DMS79 treated with DMSO at 0.1 percent for 48 hours (cell line): ENCODE measurements around the gene RPS15.

Experiments used
- DNase-seq: peaks from one replicate; lab custom pipeline; 2025; lab: John Stamatoyannopoulos, UW

The RPS15 gene

DNA sequence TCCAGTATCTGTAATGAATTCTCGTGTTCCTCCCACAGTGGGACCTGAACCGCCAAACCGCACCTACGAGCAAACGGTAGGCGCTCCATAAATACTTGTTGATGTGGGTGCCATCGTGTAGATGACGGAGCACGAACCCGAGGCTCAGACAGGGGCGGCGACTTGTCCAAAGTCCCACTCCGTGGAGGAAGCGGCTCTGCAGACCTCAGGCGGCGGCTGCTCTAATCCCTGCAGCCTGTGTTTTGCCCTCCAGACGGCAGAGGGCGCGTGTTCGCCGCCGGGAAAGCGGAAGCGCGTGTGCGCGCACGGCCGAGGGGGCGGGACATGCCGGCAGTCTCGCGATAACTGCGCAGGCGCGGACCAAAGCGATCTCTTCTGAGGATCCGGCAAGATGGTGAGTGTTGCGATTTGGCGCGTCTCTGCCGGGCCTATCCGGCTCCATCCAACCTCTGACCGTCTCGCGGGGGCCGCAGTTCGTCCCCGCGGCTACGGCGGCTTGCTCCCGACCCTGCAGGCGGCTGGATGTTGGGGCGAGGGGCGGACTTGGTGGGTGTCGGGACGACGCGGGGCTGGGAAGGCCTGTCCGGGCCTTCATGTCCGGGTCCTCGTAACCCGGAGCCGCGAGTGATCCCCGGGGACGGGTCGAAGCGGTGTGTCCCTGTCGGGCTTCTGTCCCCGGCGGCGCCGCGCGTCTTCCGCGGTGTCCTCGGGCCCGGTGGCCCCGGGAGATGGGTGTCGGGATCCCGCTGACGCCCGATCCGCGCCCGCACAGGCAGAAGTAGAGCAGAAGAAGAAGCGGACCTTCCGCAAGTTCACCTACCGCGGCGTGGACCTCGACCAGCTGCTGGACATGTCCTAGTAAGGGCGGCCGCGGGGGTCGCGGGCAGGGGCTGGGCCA lies at the start of gene RPS15:
TSS of gene RPS15 (plus strand) at position 362 of the 898 bp plus-strand sequence. CDS start at position 392, 30 bp downstream.
- DNase-seq, result peak; percentile 90

DNA sequence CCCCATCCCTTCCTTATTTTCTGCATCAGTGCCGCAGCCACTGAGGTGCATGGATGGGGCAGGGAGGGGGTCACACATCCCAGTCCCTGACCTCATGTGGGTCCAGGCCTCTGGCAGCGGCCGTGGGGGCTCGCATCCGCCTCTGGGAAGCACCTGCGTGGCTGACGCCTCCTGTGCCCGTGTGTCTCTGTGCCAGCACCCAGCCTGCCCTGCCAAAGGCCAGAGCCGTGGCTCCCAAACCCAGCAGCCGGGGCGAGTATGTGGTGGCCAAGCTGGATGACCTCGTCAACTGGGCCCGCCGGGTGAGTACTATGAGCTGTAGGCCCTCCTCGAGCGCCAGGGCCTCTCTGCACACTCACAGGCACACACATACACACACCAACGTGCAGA lies 49.6 kb upstream of the RPS15 start:
- no peak for DNase-seq

DNA sequence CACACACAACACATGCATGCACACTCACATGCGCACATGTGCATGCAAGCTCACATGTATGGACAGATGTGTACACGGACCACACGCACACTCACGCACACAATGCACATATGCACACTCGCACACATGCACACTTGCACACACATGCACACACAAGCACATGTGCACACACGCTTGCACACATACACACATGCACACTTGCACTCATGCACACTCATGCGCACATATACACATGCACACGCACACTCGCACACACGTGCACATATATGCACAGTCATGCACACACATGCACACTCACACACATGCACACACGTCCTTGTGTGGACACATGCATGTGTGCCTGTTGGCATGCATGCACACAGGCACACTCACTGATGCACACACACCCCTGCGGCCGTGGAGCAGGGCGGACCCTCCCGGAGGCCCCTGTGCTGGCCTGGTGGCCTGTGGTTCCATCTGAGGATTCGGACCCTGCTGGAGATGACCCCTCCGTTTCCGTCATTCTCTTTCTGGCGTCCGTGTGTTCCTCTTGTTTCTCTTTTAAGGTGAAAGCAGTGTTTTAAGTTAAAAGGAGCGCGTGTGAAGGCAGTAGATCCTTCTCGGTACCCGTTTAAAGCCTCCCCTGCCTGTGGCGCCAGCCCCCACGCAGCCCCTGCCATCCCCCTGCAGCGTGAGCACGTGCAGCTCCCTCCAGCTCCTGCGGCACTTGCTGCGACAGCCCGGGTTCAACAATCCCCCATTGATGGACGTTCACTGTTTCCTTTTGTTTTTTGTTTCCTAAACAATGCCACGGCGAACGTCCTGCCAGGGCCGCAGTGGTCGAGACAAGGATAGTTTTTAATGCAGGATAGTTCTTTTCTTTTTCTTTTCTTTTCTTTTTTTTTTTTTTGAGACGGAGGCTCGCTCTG lies 48.9 kb upstream of the RPS15 start:
- DNase-seq, result no peak

DNA sequence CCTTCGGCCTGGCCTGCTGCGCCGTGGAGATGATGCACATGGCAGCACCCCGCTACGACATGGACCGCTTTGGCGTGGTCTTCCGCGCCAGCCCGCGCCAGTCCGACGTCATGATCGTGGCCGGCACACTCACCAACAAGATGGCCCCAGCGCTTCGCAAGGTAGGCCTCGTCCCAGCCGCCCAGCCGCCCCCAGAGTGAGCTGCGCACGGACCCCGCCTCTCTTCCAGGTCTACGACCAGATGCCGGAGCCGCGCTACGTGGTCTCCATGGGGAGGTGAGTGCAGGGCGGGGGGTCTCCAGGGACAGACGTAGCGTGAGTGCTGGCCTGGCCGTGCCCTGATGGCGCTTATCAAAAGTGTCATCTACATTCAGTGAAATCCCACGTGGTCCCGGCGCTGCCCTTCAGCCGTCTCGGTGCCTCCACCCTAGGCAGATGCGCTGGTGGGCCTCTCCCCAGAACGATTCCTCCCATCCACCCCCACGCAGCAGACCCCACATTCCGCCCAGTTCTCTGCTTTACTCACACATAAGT lies 47.2 kb upstream of the RPS15 start:
- no peak for DNase-seq

DNA sequence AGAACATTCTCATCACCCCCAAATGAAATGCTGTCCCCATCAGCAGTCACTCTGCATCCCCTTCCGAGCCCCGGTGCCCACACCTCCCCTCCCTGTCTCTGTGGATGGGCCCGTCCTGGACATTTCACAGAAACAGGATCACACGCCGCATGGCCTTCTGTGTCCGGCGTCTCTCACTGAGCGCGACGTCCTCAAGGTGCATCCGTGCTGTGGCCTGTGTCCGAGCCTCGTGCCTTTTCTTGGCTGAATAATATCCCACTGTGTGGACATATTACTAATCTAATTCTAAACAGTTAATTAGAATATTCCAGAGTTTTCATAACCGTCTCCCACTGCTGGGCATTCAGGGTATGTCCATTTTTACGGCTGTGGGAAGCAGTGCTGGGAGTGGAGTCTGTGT lies 45.8 kb upstream of the RPS15 start:
- no peak for DNase-seq

DNA sequence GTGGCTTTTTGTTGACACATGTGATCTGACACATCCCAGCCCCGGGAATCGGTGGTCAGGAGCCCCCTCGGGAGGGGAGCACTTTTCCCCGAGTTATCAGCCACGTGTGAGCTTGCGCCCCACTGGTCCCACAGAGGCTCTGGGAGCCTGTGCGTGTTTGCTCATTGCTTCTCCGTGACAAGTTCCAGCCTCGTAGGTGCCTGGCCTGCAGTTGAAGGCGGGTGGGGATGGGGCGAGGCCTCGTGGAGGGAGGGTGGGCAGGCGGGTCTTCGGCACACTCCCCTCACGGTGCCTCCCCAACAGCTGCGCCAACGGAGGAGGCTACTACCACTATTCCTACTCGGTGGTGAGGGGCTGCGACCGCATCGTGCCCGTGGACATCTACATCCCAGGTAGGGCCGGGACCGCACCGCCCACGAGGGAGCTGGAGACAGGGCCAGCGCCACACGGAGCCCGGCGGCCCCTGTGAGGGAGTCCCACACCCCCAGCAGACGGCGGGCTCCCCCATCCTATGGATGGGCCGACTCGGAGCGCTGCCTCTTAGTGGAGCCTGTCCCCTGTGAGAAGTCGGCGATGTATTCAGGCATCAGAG lies 45.2 kb upstream of the RPS15 start:
- DNase-seq, result no peak

DNA sequence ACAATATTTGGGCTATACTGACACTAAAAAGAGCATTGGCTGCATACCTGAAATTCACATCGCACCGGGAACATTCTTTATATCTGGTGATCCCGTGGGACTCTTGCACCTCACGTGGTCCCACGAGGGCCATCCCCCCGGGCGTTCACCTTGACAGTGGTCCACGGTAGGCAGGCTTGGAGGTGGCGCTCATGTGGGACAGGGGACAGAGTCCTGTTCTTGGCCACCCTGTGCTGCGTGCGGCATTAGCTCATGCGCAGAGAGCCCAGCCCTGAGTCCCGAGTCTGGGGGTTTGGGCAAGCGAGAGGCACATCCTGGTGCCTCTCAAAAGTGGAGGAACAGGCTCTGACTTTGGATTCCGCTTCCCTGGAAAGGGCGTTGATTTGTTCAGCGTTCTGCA lies 44.4 kb upstream of the RPS15 start:
- DNase-seq, result no peak

DNA sequence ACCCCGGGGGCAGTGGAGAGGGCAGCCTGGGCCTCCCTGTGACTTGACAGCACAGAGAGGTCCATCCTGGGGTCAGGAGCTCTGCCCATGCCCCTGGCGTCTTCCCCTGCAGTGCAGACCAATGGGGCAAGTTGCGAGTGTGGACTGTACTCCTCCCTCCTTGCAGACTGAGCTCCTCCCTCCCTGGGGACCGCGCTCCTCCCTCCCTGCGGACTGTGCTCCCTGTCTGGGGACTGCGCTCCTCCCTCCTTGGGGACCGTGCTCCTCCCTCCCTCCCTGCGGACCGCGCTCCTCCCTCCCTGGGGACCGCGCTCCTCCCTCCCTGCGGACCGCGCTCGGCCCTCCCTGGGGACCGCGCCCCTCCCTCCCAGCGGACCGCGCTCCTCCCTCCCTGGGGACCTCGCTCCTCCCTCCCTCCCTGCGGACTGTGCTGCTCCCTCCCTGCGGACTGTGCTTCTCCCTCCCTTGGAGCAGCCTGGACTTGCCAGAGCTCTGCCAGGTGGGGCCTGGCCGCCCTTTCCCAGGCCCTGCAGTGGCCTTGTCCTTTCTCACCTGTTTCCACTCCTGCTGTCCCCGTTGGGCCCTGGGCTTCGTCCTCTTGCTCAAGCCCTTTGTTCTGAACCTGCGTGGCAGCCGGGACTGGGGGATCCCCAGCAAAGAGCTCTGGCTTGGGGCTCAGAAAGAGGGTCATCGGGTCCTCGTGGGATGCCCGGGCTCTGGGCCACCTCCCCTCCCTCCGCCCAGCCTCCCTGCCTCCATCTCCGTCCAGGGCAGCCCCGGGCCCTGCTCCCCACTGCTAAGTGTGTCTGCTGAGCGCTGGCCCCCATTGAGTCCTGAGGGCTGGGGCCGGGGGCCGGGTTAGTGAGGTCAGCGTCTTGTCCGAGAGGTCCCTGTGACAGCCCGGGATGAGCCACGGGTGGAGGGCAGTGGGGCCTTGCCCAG lies 43.7 kb upstream of the RPS15 start:
- no peak for DNase-seq

DNA sequence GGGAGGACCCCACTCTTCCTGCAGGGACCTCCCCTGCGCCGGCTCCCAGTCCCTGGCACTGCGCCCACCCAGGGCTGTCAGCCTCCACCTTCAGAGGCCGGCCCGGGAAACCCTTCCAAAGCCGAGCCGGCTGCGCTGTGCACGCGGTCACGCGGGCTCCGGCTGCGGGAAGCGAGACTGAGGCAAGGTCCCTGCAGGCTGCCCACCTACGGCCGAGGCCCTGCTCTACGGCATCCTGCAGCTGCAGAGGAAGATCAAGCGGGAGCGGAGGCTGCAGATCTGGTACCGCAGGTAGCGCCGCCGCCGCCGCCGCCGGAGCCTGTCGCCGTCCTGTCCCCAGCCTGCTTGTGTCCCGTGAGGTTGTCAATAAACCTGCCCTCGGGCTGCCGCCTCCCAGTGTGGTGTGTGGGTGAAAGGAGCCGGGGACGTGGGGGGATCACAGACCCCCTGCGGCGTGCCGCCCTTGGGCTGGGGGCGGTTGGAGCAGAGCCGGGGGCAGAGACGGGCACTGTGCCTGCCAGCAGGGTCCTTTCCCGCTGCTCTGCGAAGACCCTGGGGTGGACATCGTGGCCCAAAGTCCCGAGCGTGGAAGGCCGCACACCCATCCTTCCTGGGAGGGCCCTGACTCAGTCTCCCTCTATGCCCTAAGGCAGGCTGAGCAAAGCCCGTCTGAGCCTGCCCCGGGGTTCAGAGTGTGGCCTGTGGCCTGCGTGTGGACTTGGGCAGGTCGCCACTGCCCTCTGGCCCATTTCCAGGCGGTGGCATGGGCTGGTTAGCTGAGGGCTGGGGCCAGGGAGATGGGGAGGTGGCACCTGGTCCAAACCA lies 42.8 kb upstream of the RPS15 start:
- DNase-seq, result no peak

DNA sequence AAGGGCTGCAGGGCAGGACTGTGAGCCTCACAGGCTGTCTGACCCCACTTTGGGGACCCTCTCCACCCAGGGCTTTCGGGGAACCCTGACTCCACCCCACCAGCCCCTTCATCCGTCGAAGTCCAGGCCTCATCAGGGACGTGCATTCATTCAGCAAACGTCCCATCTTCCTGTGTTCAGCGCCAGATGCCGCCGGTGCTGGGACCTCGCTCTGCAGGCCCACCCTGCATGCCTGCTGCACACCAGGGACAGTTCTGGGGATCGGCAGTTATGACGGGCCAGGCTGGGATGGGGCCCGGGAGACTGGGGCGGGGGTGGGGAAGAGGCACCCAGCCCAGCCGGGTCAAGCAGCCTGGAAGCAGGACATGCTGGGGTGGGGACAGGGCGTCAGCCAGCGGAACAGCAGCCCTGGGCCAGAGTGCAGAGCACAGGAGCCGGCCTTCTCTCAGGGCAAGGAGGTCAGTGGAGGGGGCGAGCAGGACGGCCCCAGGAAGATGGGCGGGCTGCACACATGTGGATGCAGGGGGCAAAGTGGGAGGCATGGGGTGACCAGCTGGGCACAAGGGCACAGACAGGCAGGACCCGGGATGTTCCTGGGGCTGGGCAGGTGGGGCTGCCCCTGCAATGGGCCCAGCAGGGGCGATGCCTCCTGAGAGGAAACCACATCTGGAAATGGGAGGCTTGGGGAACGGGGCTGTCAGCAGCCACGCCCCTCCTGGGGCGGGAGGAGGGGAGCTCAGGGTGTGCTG lies 42.0 kb upstream of the RPS15 start:
- DNase-seq, result no peak

DNA sequence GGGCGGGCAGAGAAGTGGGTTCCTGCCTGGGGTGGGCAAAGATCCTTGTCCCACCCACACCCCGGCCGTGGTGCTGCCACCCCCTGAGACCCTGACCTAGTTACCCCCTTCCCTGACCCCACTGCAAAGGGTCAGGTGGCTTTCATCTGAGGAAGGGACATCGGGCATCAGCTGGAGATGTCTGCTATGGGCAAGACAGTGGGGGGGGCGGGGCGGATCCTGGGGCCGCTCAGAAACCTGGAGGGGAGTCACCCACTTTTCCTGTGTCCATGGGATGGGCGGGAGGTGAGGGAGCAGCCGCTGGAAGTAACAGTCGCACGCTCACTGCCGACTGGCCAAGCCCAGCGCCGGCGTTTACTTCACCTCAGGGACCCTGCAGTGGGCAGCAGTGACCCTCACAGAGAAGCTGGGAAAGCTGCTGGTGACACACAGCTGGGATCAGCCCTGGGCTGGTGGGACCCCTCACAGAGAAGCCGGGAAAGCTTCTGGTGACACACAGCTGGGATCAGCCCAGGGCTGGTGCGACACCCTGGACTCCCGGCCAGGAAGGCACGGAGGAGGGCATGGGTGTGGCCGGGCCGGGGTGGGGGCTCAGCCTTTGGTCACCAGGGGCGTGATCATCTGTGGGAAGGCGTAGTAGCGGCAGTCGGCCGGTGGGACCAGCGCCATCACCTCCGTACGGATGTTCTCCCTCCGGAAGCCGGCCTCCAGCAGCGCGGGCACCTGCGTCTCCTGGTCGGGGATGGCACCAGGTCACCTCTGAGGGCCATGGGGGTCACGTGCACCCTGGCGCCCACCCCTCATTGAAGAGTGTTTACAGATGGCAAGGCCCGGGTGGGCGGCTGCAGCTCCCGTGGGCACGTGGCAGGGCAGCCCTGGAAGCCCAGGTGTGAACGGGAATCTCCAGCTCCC lies 41.2 kb upstream of the RPS15 start:
- DNase-seq, result no peak

DNA sequence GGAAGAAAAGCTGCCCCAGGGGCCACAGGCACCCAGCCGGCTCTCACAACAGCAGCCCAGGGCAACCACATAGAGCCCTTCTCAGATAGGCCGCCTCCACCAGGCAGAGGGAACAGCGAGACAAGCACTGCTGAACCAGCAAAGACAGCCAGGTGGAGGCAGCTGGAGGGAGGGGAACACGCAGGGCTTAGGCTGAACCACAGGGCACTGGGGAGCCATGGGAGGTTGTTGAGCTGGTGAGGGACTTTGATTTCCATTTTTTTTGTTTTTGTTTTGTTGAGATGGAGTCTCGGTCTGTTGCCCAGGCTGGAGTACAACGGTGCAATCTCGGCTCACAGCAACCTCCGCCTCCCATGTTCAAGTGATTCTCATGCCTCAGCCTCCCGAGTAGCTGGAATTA lies 40.4 kb upstream of the RPS15 start:
- no peak for DNase-seq

DNA sequence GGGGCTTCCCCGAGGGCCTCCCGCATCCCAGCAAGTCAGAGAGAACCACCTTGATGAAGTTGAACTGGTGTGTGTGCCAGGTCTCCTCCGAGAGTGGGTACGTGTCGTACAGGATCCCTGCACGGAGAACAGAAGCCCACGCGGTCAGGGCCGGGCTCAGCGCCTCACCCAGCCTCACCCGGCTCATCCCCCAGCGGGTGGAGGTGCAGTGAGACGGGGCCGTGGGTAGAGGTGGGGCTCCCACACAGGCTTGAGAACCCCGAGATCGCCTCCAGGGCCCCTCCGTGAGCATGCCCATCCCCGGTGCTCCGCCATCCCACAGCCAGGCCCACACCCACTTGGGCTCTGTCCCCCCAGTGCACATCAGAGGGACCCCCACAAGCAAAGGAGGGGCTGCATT lies 39.1 kb upstream of the RPS15 start:
- no peak for DNase-seq

DNA sequence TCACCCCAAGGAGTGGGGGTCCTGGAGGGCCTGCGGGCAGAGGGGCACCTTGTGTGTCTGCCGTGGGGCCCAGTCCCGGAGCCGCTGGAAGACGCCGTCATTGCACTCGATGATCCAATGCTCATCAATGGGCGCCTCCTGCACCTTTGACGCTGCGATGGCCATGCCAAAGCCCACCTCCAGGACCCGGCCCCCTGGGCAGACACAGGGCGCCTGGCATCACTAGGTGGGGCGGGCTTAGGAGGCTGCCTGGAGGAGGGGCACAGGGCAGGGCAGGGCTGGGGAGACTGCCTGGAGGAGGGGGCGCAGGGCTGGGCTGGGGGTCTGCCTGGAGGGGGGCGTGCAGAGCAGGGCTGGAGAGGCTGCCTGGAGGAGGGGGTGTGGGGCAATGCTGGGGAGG lies 38.5 kb upstream of the RPS15 start:
- no peak for DNase-seq

DNA sequence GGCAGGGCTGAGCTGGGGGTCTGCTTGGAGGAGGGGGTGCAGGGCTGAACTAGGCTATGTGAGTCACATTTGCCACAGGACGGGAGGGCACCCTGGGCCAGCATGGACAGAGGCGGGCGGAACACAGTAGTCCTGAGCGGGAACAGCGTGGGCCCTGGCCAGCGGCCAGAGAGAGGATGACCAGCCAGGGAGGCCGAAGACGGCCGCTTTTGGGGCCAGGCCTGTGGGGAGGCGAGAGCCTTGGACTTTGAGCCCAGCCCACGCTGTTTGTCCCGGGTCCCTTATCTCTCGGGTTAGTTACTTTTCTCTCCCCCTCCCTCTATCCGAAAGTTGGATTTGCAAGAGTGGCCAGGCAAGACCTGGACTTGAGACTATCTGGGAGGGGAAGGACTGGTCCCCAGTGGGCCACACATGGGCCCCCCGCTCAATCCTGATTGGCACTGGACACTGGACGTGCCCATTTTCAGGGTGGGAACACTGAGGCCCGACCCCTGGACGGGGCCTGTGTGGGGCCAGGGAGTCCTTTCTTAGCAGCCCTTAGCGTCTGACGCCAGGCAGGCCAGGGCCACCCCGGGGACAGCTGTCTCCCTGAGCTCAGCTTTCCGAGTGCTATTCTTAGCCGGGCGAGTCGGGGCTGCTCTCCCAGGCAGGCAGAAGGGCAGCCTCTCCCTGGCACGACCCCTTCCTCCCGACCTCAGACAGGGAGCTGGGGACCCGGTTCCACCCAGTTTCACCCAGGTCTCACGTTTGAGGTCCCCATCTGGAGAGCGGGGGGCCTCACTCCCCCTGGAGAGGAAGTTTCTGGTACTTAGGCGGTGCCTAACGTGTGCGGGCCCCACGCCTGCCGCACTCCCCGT lies 37.7 kb upstream of the RPS15 start:
- DNase-seq, result peak; percentile 9

DNA sequence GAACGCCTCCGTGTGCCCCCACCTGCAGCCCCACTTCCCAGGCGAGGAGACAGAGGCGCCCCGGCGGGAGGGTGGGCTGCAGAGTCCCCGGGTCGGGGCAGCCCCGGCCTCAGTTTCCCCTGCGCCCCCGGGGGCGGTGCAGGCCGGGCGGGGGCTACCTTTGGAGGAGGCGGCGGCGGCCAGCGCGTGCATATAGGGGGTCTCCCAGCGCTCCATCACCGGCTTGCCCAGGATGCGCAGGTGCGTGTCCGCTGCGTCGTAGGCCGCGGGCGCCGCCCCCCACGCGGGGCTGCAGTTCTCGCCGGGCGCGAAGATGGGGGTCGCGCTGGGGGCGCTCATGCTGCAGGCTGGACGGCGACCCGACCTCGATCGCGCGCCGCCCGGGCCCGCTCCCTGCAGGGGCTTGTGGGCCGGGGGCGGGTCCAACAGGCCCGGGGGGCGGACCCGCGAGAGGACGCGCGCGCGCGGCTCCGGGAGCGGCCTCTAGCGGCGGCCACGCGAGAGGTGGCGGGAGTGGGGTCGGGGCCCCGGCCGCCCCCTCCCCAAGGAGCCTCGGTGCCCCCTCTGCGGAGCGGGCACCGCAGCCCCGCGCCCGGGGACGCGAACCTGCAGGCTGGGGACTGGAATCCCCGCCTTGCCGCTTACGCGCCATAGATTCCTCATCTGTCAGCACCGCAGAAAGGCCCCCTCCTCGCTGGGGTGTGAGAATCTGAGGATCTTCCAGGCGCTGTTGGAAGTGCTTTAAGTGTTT lies 36.9 kb upstream of the RPS15 start, which contains the start of gene GAMT:
TSS of gene GAMT (minus strand) at position 405 of the 751 bp plus-strand sequence. CDS start at position 339, 66 bp downstream.
- DNase-seq, result peak; percentile 4

DNA sequence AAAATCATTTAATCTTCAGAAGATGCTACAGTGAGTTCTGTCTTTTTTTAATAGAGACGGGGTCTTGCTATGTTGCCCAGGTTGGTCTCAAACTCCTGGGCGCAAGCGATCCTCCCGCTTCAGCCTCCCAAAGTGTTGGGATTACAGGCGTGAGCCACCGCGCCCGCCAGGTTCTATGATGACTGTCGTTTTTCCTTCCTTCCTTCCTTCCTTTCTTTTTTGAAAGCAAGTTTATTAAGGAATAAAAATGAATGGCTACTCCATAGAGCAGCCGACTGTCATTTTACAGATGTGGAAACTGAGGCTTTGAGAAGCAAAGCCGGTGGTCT lies 36.3 kb upstream of the RPS15 start:
- DNase-seq, result no peak
